IPS-18a (cell line): Measurements from ENCODE around the gene CRYBG1.

Source experiments
- H3K27ac ChIP-seq: one replicate; pipeline ENCODE4 v1.5.1; 2013; ENCODE audit warnings: low read length
- H3K27me3 ChIP-seq: one replicate; pipeline ENCODE4 v1.6.1; 2013; ENCODE audit warnings: mild to moderate bottlenecking, low read length; ENCODE audit not compliant: control insufficient read depth, insufficient read depth
- H3K36me3 ChIP-seq: one replicate; pipeline ENCODE4 v1.6.1; 2013; ENCODE audit warnings: low read depth, low read length; ENCODE audit not compliant: control insufficient read depth
- H3K4me1 ChIP-seq: one replicate; pipeline ENCODE4 v1.6.1; 2013; ENCODE audit warnings: low read depth, low read length; ENCODE audit not compliant: control insufficient read depth
- H3K4me3 ChIP-seq: one replicate; pipeline ENCODE4 v1.5.1; 2013; ENCODE audit warnings: low read length
- H3K9ac ChIP-seq: one replicate; pipeline ENCODE4 v1.6.1; 2013; ENCODE audit warnings: mild to moderate bottlenecking, low read length, moderate library complexity
- H3K9me3 ChIP-seq: one replicate; pipeline ENCODE4 v1.6.1; 2013; ENCODE audit warnings: low read depth, low read length; ENCODE audit not compliant: control insufficient read depth

Gene CRYBG1

DNA sequence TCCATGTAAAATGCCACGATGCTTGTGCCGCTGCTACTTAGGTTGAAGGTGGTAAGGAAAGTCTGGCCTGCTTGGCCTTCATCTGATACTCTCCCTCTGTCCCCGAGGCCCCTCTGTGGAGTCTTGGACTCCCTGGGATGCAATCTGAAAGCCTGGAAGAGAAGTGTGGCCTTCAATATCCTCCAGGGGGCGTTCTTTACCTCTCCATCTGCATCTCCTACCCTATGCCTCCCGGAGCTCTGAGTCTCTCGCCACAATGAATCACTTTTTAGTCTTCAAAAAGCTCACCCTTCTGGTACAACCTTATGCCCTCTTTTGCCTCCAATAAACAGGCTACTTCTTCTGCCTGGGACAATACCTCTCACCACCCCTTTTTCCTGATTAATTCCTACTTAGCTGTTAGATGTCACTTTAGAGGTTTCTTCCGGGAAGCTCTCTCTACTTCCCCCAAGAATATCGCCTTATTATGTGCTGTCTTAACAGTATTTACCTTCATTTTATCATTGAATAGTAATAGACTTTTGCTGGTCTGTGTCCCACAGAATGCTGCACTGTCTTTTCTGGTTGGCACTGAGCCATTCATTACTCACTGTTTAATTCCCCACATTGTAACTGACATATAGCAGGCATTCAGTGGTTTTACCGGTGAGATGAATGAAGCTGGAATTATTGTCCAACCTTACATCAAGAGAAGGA lies 21.0 kb upstream of the CRYBG1 start:
- Histone ChIP-seq H3K4me3 (no peak overlapping the region), H3K36me3 (no peaks in the 10 kb centered on the region), H3K9me3 (no peaks in the 10 kb centered on the region), H3K27me3 (no peaks in the 10 kb centered on the region), H3K4me1 (peaks cover 5% of the 10 kb centered on the region), H3K27ac (no peak overlapping the region), H3K9ac (no peak overlapping the region)

DNA sequence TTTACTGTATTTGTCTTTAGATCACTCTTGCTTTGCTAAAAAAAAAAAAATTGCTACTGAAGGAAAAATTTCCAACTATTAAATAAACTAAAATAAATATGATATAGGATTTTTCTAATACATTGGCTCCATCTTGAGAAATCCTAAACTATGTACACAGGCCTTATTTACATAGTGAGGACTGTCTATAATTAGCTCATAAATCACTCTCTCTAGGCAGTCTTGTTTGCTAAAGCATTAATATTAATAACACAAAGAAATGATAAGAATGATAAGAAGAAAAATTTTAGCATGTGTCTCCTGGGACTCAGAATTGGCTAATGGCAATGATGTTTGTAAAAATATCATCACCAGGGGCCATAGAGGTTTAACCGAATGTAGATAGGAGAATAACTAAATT lies 13.3 kb upstream of the CRYBG1 start:
- no peak overlapping the region for H3K4me3 ChIP-seq
- H3K9me3 ChIP-seq, result no peaks in the 10 kb centered on the region
- H3K9ac ChIP-seq, result no peak overlapping the region
- H3K27ac ChIP-seq, result no peak overlapping the region
- H3K27me3 ChIP-seq, result no peaks in the 10 kb centered on the region
- no peaks in the 10 kb centered on the region for H3K4me1 ChIP-seq
- no peaks in the 10 kb centered on the region for H3K36me3 ChIP-seq

DNA sequence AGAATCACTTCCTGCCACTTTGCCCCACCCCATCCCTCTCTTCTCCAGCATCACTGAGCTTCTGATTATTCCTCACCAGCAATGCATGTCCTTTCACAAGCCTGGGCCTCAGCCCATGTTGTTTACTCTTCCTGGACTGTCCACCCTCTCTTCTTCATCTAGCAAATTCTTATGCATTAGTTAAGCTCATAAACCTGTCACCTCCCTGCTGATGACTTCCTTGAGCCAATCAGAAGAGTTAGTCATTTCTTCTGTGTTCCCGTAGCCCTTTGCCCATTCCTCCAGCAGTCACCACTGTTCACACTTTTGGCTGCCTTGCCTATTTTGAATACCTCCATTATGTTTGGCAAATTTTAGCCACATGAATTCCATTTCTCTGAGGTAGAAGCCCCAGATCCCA lies 4.1 kb upstream of the CRYBG1 start:
- H3K27ac ChIP-seq, result no peak overlapping the region
- peaks cover 17% of the 10 kb centered on the region for H3K27me3 ChIP-seq
- H3K9me3 ChIP-seq, result no peaks in the 10 kb centered on the region
- H3K4me3 ChIP-seq, result no peak overlapping the region
- H3K36me3 ChIP-seq, result no peaks in the 10 kb centered on the region
- no peak overlapping the region for H3K9ac ChIP-seq
- peaks cover 4% of the 10 kb centered on the region for H3K4me1 ChIP-seq

DNA sequence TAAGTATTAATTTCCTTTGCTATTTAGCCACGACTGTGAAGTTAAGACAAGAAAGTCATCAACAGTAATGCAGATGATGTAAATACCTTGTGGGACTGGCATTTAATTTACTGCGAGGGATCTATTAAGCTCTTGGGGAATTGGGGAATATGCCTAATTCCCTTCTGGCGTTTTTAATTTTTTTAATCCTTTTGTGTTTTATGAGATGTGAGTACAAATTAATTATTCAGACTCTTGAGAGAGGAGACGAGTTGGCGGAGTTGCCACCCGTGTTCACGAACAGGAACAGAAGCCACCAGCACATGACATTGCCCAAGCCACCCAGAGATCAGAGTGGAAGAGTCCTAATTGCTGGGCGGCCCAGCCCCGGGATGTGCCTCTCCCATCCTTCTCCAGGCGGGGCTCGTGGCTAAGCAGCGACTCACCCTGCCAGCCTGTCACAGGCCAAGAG lies 533 bp upstream of the CRYBG1 start:
- no peak overlapping the region for H3K27ac ChIP-seq
- H3K36me3 ChIP-seq, result no peaks in the 10 kb centered on the region
- peaks cover 4% of the 10 kb centered on the region for H3K4me1 ChIP-seq
- H3K4me3 ChIP-seq, result peak overlapping the region; percentile 74
- no peaks in the 10 kb centered on the region for H3K9me3 ChIP-seq
- H3K27me3 ChIP-seq, result peaks cover 21% of the 10 kb centered on the region
- H3K9ac ChIP-seq, result no peak overlapping the region

DNA sequence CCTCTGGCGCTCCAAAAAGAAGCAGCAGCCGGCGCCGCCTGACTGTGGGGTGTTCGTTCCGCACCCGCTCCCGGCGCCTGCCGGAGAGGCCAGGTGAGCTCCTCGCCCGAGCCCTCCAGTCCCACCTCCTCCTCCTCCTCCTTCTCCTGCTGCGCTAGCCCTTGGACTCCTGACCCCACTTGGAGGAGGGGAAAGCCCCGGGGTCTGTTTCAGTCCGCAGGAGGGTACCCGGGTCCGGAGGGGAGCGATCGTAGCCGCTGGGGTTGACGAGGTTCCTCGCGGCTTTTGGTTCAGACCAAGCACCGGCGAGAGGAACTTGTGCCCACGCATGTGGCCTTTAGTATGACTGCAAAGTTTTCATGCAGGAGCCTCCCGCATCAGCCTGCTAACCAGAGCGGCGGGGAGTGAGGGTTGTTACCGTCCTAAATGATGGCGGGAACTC lies 493 bp downstream of the CRYBG1 start:
- Histone ChIP-seq H3K4me3 (peak overlapping the region; percentile 74), H3K36me3 (no peaks in the 10 kb centered on the region), H3K4me1 (peaks cover 4% of the 10 kb centered on the region), H3K27me3 (peaks cover 21% of the 10 kb centered on the region), H3K27ac (no peak overlapping the region), H3K9me3 (no peaks in the 10 kb centered on the region), H3K9ac (peak overlapping the region; percentile 28)

DNA sequence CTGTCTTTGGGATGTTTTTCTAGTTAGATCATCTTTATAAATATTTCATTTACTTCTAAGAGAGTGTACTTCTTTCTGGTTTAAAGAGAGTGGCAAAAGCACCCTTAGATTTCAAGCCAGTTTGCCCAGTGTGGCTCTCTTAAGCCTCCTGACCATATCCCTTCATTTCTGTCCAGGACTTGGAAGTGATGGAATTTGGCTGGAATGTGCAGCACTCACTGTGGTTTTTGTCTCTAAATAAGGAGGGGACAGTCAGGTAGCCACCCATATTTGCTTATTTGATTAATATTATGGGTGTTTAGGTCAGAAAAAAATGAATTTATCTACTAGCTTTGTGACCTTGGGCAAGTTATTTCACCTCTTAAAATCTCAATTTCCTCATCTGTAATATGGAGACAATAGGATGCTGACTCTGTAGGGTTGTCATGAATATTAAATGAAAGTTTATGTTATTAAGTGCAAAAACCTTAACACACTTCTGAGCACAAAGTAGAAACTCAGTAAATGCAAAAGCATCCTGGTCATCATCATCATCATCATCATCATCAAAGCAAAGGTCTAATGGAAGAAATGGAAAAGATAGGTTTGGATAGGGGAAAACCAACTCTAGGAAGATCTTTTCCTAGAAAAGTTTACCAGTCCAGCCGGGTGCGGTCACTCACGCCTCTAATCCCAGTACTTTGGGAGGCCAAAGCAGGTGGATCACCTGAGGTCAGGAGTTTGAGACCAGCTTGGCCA lies 3.1 kb downstream of the CRYBG1 start:
- Histone ChIP-seq H3K9ac (no peak overlapping the region), H3K4me1 (peaks cover 4% of the 10 kb centered on the region), H3K4me3 (no peak overlapping the region), H3K27ac (no peak overlapping the region), H3K27me3 (peaks cover 21% of the 10 kb centered on the region), H3K9me3 (no peaks in the 10 kb centered on the region), H3K36me3 (no peaks in the 10 kb centered on the region)

DNA sequence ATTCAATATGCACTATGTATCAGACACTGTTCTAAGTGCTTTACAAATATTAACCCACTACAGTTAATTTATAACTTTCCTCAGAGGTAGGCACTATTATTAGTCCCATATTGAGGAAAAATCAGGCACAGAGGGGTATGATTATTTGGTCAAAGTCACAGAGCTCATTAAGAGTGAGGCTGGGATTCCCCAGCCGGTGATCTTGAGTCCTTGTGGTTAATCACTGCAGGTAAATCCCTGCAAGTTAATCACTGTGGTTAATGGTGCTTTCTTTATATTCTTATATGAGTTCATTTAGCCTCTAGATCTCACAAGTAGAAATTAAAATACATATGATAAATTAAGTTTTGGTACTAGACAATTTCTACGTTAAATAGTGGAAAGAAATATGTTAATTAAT lies 9.2 kb downstream of the CRYBG1 start:
- Histone ChIP-seq H3K4me3 (no peak overlapping the region), H3K4me1 (no peaks in the 10 kb centered on the region), H3K27ac (no peak overlapping the region), H3K27me3 (no peaks in the 10 kb centered on the region), H3K9me3 (no peaks in the 10 kb centered on the region), H3K36me3 (no peaks in the 10 kb centered on the region), H3K9ac (no peak overlapping the region)

DNA sequence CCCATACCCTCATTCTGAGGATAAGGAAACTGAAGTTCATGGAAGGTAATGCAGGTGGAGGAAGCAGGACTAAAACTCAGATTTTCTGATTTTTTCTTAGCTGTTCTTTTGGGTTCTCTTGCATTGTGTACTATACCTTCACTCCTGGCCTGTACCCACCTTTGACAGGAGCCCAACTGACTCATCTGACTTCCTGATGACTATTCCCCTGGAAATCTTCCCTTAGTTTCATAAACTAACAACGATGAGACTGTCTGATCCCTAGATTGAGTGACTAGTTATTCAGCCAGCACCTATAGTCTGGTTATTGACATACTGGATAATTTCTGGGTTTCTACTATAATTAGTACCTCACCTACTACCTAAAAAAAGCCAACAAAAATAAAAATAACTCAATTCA lies 10.1 kb downstream of the CRYBG1 start:
- no peaks in the 10 kb centered on the region for H3K4me1 ChIP-seq
- no peaks in the 10 kb centered on the region for H3K9me3 ChIP-seq
- no peaks in the 10 kb centered on the region for H3K27me3 ChIP-seq
- no peak overlapping the region for H3K9ac ChIP-seq
- H3K36me3 ChIP-seq, result no peaks in the 10 kb centered on the region
- H3K4me3 ChIP-seq, result no peak overlapping the region
- no peak overlapping the region for H3K27ac ChIP-seq

DNA sequence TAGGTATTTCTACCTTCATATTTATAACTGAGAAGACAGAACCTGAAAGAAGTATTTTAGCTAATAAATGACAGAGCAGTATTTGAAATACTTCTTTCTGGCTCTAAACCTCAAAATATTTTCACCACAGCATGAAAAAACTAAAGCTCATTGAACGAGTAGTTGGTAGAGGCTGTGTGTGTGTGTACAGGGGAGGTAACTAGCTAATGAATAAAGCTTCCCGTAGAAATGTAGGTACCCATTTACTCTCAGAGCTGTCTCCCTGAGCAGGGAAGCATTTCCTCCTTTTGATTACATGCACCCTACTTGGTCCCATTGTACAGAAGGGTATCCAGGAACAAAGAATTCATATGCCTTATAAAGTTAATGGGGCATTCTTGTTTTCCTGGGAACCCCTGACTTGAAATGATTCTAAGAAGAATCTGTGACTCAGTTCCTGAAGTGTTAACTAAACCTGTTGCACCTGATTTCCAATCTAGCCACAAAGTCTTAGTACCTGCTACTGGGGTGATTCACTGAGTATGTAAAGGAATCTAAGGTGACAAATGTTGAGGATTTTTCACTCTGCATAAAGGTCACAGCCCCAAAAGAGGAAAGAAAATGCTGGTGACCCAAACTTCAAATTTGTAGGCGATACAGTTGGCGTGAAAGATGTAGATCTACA lies 12.5 kb downstream of the CRYBG1 start:
- Histone ChIP-seq H3K27ac (no peak overlapping the region), H3K9me3 (no peaks in the 10 kb centered on the region), H3K4me3 (no peak overlapping the region), H3K4me1 (no peaks in the 10 kb centered on the region), H3K9ac (no peak overlapping the region), H3K36me3 (no peaks in the 10 kb centered on the region), H3K27me3 (no peaks in the 10 kb centered on the region)

DNA sequence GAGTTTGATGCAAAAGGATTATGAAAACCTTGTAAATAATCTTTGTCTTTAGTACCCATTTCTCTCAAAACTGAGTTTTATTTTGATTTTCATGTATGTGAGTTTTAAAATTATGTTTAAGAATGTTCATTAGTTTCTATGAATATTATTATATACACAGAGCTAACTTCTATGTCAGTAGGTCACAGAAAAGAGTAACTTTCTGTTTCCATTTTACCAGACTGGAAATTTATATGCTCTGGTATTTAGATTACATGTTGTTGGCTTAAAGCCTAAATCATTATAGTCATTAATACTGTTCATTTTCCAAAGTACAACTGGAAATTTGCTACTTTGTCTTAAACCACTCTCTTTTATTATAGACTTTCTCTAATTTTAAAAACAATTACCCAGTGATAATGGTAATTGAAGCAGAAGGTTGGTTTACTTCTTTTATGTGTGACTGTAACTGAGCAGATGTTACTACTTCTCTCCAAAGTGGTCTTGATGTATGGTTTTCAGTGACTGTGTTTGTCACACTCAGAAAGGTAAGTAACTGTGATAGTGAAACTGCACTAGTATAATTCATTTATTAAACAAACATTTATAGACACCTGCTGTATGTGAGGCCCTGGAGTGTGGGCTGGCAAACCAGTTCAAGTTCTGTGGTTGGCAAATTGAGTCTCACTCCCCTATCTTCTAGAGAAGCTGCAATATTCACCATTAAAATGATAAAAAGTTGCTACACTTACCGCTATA lies 13.2 kb downstream of the CRYBG1 start:
- Histone ChIP-seq H3K36me3 (no peaks in the 10 kb centered on the region), H3K27ac (no peak overlapping the region), H3K9me3 (no peaks in the 10 kb centered on the region), H3K27me3 (no peaks in the 10 kb centered on the region), H3K9ac (no peak overlapping the region), H3K4me3 (no peak overlapping the region), H3K4me1 (no peaks in the 10 kb centered on the region)

DNA sequence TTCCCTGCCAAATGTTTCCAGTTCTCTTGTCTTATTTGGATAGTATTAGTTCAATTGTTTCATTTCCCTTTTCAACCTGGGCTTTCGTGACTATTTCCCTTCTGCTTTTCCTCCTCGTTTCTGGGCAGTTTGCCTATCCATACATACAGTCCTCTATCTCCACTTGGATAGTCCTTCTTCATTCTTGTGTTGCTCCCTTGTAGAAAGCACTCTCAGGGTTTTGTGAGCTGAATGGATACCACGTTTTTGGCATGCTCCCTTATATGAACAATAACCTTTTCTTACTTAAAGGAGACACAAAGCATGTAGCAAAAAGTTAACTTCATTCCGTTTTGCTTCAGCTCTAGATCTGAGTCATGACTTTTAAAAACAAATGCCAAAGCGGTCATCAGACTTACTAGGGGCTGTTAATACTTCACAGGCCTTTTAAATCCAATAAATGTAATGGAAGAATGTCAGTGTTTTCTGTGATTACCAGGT lies 16.6 kb downstream of the CRYBG1 start:
- no peaks in the 10 kb centered on the region for H3K36me3 ChIP-seq
- no peaks in the 10 kb centered on the region for H3K27me3 ChIP-seq
- no peak overlapping the region for H3K27ac ChIP-seq
- no peaks in the 10 kb centered on the region for H3K9me3 ChIP-seq
- H3K4me3 ChIP-seq, result no peak overlapping the region
- no peaks in the 10 kb centered on the region for H3K4me1 ChIP-seq
- no peak overlapping the region for H3K9ac ChIP-seq
